ENCODE measurements around the gene HLX. TPM values are rescaled to one million over a fixed set of nuclear protein-coding genes. Genes with fewer than 3 reads are reported as not detected.

HLX gene, protein sequence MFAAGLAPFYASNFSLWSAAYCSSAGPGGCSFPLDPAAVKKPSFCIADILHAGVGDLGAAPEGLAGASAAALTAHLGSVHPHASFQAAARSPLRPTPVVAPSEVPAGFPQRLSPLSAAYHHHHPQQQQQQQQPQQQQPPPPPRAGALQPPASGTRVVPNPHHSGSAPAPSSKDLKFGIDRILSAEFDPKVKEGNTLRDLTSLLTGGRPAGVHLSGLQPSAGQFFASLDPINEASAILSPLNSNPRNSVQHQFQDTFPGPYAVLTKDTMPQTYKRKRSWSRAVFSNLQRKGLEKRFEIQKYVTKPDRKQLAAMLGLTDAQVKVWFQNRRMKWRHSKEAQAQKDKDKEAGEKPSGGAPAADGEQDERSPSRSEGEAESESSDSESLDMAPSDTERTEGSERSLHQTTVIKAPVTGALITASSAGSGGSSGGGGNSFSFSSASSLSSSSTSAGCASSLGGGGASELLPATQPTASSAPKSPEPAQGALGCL
- 10 to 100 TPM in 2 of 3 donors, 1 to 10 TPM in 1; 5.0 to 17.8 (median 15.1) TPM for total RNA-seq

DNA sequence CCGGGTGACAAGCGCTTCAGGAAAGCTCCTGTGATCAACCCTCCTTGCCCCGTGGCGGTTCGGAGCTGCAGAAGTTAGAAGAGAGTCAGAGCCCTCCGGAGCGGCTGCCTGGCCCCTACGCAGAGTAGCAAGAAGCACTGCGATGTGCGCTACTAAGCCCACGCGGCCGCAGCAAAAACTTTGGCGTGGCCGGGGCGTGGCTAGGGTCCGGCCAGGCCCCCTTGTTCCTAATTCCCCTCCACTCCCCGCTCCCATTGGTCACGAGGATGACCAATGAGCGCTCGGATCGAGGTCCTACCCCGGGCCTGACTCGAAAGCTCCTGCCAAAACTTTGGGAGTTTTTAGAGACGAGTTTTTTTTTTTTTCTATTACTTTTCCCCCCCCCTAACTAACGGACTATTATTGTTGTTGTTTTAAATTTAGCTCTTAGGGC, at the start of gene HLX:
Gene HLX, plus strand, starts transcription at position 368 of the 433 bp plus-strand sequence. CDS start 415 bp downstream, outside the sequence.
- no peaks in the 10 kb centered on the region for H3K4me1 ChIP-seq
- peak within 1 kb of the TSS; percentile 89 to 97 for H3K27ac ChIP-seq
- intact Hi-C loops (cut with DNase I; ENCODE audit: low total_unique reads): no loop called here
- H3K36me3 ChIP-seq: no peaks in the 10 kb centered on the region
- DNase-seq (ENCODE audit: low spot score in 2 of 2): peak in 1 of 2 donors; percentile 76
- H3K9me3 ChIP-seq: no peaks in the 10 kb centered on the region
- H3K4me3 ChIP-seq: peak within 1 kb of the TSS; percentile 83 to 87 (median 84)
- H3K27me3 ChIP-seq: peaks cover 0 to 6% of the 10 kb centered on the region in 2 donors
- TF ChIP-seq, protein P1, sequence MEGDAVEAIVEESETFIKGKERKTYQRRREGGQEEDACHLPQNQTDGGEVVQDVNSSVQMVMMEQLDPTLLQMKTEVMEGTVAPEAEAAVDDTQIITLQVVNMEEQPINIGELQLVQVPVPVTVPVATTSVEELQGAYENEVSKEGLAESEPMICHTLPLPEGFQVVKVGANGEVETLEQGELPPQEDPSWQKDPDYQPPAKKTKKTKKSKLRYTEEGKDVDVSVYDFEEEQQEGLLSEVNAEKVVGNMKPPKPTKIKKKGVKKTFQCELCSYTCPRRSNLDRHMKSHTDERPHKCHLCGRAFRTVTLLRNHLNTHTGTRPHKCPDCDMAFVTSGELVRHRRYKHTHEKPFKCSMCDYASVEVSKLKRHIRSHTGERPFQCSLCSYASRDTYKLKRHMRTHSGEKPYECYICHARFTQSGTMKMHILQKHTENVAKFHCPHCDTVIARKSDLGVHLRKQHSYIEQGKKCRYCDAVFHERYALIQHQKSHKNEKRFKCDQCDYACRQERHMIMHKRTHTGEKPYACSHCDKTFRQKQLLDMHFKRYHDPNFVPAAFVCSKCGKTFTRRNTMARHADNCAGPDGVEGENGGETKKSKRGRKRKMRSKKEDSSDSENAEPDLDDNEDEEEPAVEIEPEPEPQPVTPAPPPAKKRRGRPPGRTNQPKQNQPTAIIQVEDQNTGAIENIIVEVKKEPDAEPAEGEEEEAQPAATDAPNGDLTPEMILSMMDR (IDR thresholded peaks at IDR 0.05): no peak
- TF ChIP-seq POLR2AphosphoS5 (IDR thresholded peaks at IDR 0.05): peak in 2 of 3 donors; percentile 7 to 40
- TF ChIP-seq POLR2A (IDR thresholded peaks at IDR 0.05): peak; percentile 35

DNA sequence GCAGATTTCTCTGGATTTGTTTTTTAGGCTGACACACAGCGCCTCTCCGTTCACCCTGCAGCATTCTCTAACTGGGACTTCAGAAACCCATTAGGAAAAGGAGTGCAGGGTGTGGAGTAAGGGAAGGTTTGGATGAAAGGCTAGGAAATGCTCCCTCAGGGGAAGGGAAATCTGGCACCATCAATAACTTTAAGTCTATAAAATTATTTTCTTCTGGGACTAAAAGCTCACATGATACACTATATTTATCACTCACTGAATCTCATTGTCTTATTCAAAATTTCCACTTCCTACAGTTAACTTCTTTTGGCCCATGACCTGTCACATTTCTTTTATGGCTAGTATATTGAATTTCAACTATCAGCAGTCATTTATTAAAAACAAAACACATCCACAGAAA, 45.8 kb upstream of the HLX start:
- Histone ChIP-seq H3K36me3 (no peaks in the 10 kb centered on the region), H3K4me3 (no peak overlapping the region), H3K27ac (no peak overlapping the region), H3K4me1 (no peaks in the 10 kb centered on the region), H3K9me3 (peaks cover 0 to 5% of the 10 kb centered on the region in 2 donors), H3K27me3 (no peaks in the 10 kb centered on the region)
- TF ChIP-seq POLR2AphosphoS5 (IDR thresholded peaks at IDR 0.05) (no peak), POLR2A (IDR thresholded peaks at IDR 0.05) (no peak)
- TF ChIP-seq, protein P1 (IDR thresholded peaks at IDR 0.05): no peak
- no peak for DNase-seq (ENCODE audit: low spot score in 2 of 2)
- intact Hi-C loops (cut with DNase I; ENCODE audit: low total_unique reads): no loop called here

DNA sequence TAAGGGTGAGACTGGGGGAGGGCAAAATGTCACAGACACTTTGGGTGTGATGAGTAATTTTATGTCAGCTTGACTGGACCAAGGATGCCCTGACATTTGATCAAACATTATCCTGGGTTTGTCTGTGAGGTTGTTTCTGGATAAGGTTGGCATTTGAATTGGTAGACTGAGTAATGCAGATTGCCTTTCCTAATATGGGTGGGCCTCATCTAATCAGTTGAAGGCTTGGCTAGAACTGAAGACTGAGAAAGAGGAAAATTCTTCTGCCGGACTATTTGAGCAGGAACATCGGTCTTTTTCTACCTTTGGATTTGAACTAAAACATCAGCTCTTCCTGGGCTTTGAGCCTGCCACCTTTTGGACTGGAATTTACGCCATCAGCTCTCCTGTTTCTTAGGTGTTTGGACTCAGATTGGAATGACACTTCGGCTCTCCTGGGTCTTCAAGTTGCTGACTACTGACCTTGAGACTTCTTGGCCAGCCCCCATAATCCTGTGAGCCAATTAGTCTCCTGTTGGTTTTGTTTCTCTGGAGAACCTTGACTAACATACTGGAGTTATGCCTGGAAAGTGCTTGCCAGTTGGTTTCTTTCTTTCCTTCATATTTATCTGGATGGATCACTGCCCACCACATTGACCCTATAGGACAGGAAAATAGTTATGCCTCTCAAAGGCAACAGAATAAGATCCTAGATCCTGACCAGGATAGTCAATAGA, 44.9 kb upstream of the HLX start:
- no peaks in the 10 kb centered on the region for H3K36me3 ChIP-seq
- H3K27me3 ChIP-seq: no peaks in the 10 kb centered on the region
- TF ChIP-seq POLR2AphosphoS5 (IDR thresholded peaks at IDR 0.05): no peak
- TF ChIP-seq, protein P1 (IDR thresholded peaks at IDR 0.05): no peak
- no peak for TF ChIP-seq POLR2A (IDR thresholded peaks at IDR 0.05)
- intact Hi-C loops (cut with DNase I; ENCODE audit: low total_unique reads): no loop called here
- no peak for DNase-seq (ENCODE audit: low spot score in 2 of 2)
- H3K9me3 ChIP-seq: peaks cover 0 to 5% of the 10 kb centered on the region in 2 donors
- H3K4me3 ChIP-seq: no peak overlapping the region
- no peaks in the 10 kb centered on the region for H3K4me1 ChIP-seq
- H3K27ac ChIP-seq: no peak overlapping the region

DNA sequence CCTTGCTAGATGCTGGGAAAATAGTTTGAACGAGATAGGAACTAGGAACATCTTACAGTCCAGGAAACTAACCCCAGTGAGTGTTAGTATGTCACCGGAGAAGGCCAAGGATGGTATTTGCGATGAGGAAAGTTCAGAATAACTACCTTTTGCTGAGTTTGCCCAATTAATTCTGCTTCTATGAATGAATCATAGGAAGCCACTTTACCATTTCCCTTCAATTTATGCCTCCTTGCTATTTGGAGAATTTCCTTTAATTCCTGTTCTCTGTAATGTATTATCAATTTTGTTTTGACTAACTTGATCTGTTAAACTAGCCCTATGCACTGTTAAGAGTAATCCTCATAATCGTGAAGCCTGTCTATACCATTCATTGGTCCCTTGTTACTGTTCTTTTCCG, 40.7 kb upstream of the HLX start:
- H3K27ac ChIP-seq: no peak overlapping the region
- intact Hi-C loops (cut with DNase I; ENCODE audit: low total_unique reads): no loop called here
- no peak for DNase-seq (ENCODE audit: low spot score in 2 of 2)
- no peaks in the 10 kb centered on the region for H3K4me1 ChIP-seq
- no peaks in the 10 kb centered on the region for H3K27me3 ChIP-seq
- no peak for TF ChIP-seq POLR2AphosphoS5 (IDR thresholded peaks at IDR 0.05)
- TF ChIP-seq POLR2A (IDR thresholded peaks at IDR 0.05): no peak
- TF ChIP-seq, protein P1 (IDR thresholded peaks at IDR 0.05): no peak
- no peaks in the 10 kb centered on the region for H3K36me3 ChIP-seq
- H3K4me3 ChIP-seq: no peak overlapping the region
- no peaks in the 10 kb centered on the region for H3K9me3 ChIP-seq
